ENCODE data around the gene SMCO4. TPM values are rescaled to one million over a fixed set of nuclear protein-coding genes. Genes with fewer than 3 reads are reported as not detected.

SMCO4 gene
- total RNA-seq, 2 donors from 2014 or later: 9.7 to 80.1 TPM

DNA sequence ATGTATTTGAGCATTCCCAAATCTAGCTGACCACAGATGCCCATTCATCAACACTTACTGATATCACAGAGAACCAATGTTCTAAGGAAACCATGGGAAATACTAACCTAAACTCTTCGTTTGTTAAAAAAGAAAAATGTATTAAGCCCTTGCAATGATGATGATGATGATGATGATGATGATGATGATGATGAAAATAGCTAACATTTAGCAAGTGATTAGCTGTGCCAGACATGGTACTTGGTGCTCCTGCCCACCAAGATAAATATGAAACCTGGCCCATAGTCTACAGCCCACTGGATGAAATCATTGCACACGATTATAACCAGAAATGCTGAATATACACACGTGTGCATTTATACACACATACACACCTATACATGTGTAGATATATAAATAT is 37.5 kb downstream of the SMCO4 start:
- H3K27ac ChIP-seq: no peak overlapping the region
- ATAC-seq (ENCODE audit: insufficient number of reproducible peaks, low FRiP score, low read depth): no peak
- TF ChIP-seq, protein P1, sequence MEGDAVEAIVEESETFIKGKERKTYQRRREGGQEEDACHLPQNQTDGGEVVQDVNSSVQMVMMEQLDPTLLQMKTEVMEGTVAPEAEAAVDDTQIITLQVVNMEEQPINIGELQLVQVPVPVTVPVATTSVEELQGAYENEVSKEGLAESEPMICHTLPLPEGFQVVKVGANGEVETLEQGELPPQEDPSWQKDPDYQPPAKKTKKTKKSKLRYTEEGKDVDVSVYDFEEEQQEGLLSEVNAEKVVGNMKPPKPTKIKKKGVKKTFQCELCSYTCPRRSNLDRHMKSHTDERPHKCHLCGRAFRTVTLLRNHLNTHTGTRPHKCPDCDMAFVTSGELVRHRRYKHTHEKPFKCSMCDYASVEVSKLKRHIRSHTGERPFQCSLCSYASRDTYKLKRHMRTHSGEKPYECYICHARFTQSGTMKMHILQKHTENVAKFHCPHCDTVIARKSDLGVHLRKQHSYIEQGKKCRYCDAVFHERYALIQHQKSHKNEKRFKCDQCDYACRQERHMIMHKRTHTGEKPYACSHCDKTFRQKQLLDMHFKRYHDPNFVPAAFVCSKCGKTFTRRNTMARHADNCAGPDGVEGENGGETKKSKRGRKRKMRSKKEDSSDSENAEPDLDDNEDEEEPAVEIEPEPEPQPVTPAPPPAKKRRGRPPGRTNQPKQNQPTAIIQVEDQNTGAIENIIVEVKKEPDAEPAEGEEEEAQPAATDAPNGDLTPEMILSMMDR (IDR thresholded peaks at IDR 0.05): no peak
- H3K9me3 ChIP-seq: no peaks in the 10 kb centered on the region
- H3K4me3 ChIP-seq: no peak overlapping the region
- H3K4me1 ChIP-seq (ENCODE audit: control insufficient read depth in 1 of 2, low read depth in 2 of 2): no peaks in the 10 kb centered on the region
- no peaks in the 10 kb centered on the region for H3K27me3 ChIP-seq (replicated peaks; ENCODE audit: insufficient read depth)
- no peak for DNase-seq (ENCODE audit: low spot score)
- no peaks in the 10 kb centered on the region for H3K36me3 ChIP-seq

DNA sequence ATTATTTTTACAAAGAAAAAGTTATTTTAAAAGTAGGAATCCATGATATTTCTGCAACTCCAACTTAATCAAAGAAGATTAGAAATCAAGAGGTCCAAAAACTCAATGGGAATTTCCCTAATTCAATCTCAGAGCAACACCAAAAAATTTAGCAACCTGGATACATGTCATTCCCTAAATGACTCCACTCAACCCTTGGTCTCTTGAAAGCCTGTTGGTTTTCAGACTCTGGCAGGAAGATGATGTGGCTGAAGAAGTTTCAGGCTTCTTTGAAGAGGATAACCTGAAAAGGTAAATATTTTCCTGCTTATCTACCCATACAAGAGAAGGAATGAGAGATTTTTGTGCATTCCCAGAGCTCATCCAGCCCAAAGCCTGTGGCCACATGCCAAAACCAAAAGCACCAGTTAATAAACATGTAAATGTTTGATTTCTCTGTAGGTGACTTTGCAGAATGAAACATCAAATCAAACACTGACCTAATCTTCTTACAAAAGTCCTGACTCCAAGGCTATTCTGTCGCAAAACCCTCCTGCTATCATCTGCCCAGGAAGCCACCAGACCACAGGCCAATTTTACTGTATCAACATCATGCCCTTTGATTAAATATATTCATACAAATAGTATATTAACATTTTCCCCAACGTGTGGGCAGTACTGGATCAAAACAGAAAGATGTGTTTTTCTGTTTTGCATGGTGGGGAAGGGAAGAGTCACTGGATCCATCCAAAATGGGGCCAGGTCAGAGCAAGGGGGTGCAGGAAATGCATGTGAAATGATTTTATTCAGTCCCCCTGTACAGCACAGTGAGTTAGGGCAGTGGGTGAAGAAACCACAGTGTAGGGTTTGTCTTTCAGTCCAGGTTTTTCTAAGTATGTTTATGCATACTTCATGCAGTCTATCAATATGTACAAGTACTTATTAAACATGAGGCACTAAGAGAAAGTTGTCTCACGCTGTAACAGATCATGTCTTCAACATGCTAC is 38.8 kb downstream of the SMCO4 start:
- no peaks in the 10 kb centered on the region for H3K9me3 ChIP-seq

DNA sequence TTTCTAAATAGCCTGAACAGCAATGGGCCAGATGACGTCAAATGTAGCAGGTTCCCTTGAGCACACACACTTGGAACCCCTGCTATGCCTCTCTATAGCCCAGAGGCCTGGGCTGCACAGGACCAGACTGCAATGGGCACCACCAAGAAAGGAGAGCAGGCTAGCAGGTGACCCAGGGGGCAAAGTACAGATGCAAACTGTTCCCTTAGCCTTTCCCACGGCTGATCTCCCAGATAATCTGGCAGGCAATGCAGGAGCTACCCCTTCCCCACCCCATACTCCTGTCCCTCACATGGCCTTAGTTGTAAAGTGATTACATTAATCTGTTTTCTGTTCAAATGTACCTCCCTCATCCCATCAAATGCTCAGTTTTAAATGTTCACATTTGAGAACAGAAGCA is 41.3 kb downstream of the SMCO4 start:
- Histone ChIP-seq H3K4me1 (ENCODE audit: control insufficient read depth in 1 of 2, low read depth in 2 of 2) (no peaks in the 10 kb centered on the region), H3K9me3 (no peaks in the 10 kb centered on the region), H3K36me3 (no peaks in the 10 kb centered on the region), H3K27me3 (replicated peaks; ENCODE audit: insufficient read depth) (no peaks in the 10 kb centered on the region), H3K27ac (no peak overlapping the region), H3K4me3 (no peak overlapping the region)
- DNase-seq (ENCODE audit: low spot score): no peak
- TF ChIP-seq, protein P1 (IDR thresholded peaks at IDR 0.05): no peak
- ATAC-seq (ENCODE audit: insufficient number of reproducible peaks, low FRiP score, low read depth): no peak

More for the DNA sequence above, 38.8 kb downstream of the SMCO4 start:
- Histone ChIP-seq H3K27ac (no peak overlapping the region), H3K4me1 (ENCODE audit: control insufficient read depth in 1 of 2, low read depth in 2 of 2) (no peaks in the 10 kb centered on the region), H3K36me3 (no peaks in the 10 kb centered on the region), H3K4me3 (no peak overlapping the region), H3K27me3 (replicated peaks; ENCODE audit: insufficient read depth) (no peaks in the 10 kb centered on the region)
- DNase-seq (ENCODE audit: low spot score): no peak
- ATAC-seq (ENCODE audit: insufficient number of reproducible peaks, low FRiP score, low read depth): no peak
- TF ChIP-seq, protein P1 (IDR thresholded peaks at IDR 0.05): no peak

DNA sequence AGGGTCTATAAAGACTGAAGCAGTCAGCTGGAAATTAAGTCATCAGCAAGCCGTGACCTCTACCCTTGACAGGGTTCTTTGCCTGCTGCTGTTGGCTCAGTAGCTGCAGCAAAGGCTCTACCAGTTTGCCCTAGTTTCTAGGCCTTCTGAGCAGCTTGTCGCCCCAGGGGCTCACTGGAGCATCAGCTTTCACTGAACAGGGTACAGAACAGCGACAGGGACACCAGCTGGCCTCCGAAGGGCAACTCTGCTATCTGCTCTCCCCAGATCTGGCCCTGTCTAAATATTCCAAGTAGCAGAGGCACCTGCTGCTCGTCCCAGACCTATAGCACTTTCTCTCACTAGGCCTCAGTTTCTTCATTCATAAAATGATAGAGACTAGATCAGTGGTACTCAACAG is 42.4 kb downstream of the SMCO4 start:
- ATAC-seq (ENCODE audit: insufficient number of reproducible peaks, low FRiP score, low read depth): no peak
- no peaks in the 10 kb centered on the region for H3K9me3 ChIP-seq

DNA sequence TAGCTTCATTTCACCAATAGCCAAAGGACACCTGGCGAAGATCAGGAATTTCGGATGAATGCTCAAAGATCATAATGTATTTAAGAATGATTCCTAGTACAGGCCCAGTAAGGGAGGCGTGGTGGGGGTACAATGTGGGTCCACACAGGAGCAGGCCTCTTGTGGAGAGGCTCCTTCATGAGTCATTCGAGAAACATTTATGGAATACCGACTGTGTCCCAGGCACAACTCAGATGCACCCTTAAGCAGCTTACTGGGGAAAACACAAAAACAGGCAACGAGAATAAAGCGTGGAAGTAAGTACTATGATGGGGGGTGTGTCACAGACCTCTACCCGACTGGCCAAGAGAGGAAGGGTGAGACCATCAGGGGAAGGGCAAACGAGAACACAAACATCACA is 44.5 kb downstream of the SMCO4 start:
- no peak overlapping the region for H3K27ac ChIP-seq
- H3K4me1 ChIP-seq (ENCODE audit: control insufficient read depth in 1 of 2, low read depth in 2 of 2): no peaks in the 10 kb centered on the region
- no peak for ATAC-seq (ENCODE audit: insufficient number of reproducible peaks, low FRiP score, low read depth)
- H3K4me3 ChIP-seq: no peak overlapping the region
- no peaks in the 10 kb centered on the region for H3K9me3 ChIP-seq
- DNase-seq (ENCODE audit: low spot score): no peak
- H3K27me3 ChIP-seq (replicated peaks; ENCODE audit: insufficient read depth): no peaks in the 10 kb centered on the region
- TF ChIP-seq, protein P1 (IDR thresholded peaks at IDR 0.05): no peak
- H3K36me3 ChIP-seq: no peaks in the 10 kb centered on the region

More for the DNA sequence above, 42.4 kb downstream of the SMCO4 start:
- no peak for DNase-seq (ENCODE audit: low spot score)
- Histone ChIP-seq H3K4me3 (no peak overlapping the region), H3K36me3 (no peaks in the 10 kb centered on the region), H3K27me3 (replicated peaks; ENCODE audit: insufficient read depth) (no peaks in the 10 kb centered on the region), H3K4me1 (ENCODE audit: control insufficient read depth in 1 of 2, low read depth in 2 of 2) (no peaks in the 10 kb centered on the region), H3K27ac (no peak overlapping the region)
- TF ChIP-seq, protein P1 (IDR thresholded peaks at IDR 0.05): no peak

Measured in thoracic aorta (tissue), 2 donors.